Astrocyte (in vitro differentiated cells and primary cell): ENCODE results near the gene FGD2. TPM values are rescaled to one million over a fixed set of nuclear protein-coding genes. Genes with fewer than 3 reads are reported as not detected.
A peak's percentile ranks its signal among the peaks of the same experiment; 100 is the strongest.

Experiments
- DNase-seq: peaks from one replicate; pipeline ENCODE4 v3.0.0-alpha.2; 2010; ENCODE audit warnings: low read depth
- FAIRE-seq: peaks from 2 replicates; lab custom pipeline; 2011; peaks lifted over from hg19 to GRCh38; lab: Jason Lieb, UNC
- H2AFZ ChIP-seq: 2 replicates; pipeline ENCODE4 v1.6.0; 2012; ENCODE audit warnings: low read depth, low read length, inconsistent platforms
- H3K27ac ChIP-seq: 2 replicates; pipeline ENCODE4 v1.5.1; 2011; ENCODE audit warnings: low read depth, low read length, inconsistent platforms
- H3K27me3 ChIP-seq: 2 replicates; pipeline ENCODE4 v1.6.0; 2011; ENCODE audit warnings: low read length, inconsistent platforms; ENCODE audit not compliant: insufficient read depth
- H3K36me3 ChIP-seq: 2 replicates; pipeline ENCODE4 v1.5.1; 2011; ENCODE audit warnings: low read length, inconsistent platforms; ENCODE audit not compliant: insufficient read depth
- H3K4me1 ChIP-seq: 2 replicates; pipeline ENCODE4 v1.5.1; 2011; ENCODE audit warnings: low read length, inconsistent platforms; ENCODE audit not compliant: insufficient read depth
- H3K4me2 ChIP-seq: 2 replicates; pipeline ENCODE4 v1.6.0; 2012; ENCODE audit warnings: low read length, inconsistent platforms
- H3K4me3 ChIP-seq: 2 replicates; pipeline ENCODE4 v1.5.1; 2011; ENCODE audit warnings: low read depth, mild to moderate bottlenecking, low read length, inconsistent platforms; ENCODE audit not compliant: insufficient read depth
- H3K79me2 ChIP-seq: 2 replicates; pipeline ENCODE4 v1.6.0; 2012; ENCODE audit warnings: mild to moderate bottlenecking, low read length, inconsistent platforms; ENCODE audit not compliant: insufficient read depth
- H3K9ac ChIP-seq: 2 replicates; pipeline ENCODE4 v1.6.0; 2012; ENCODE audit warnings: mild to moderate bottlenecking, low read length, inconsistent platforms
- H3K9me3 ChIP-seq: 2 replicates; pipeline ENCODE4 v1.5.1; 2012; ENCODE audit warnings: low read depth, mild to moderate bottlenecking, low read length, inconsistent platforms; ENCODE audit not compliant: insufficient read depth
- H4K20me1 ChIP-seq: 2 replicates; pipeline ENCODE4 v1.6.0; 2012; ENCODE audit warnings: low read length, inconsistent platforms; ENCODE audit not compliant: insufficient read depth
- H3K27ac Mint-ChIP-seq: one replicate; pipeline ENCODE4 v1.8.0; 2021; ENCODE audit warnings: mild to moderate bottlenecking, mixed read lengths; ENCODE audit not compliant: unreplicated experiment
- H3K27me3 Mint-ChIP-seq: one replicate; pipeline ENCODE4 v1.8.0; 2021; ENCODE audit warnings: low read depth, mixed read lengths; ENCODE audit not compliant: unreplicated experiment
- H3K36me3 Mint-ChIP-seq: one replicate; pipeline ENCODE4 v1.8.0; 2021; ENCODE audit warnings: low read depth, mixed read lengths; ENCODE audit not compliant: unreplicated experiment
- H3K4me1 Mint-ChIP-seq: one replicate; pipeline ENCODE4 v1.8.0; 2021; ENCODE audit warnings: low read depth, mixed read lengths; ENCODE audit not compliant: unreplicated experiment
- H3K4me3 Mint-ChIP-seq: one replicate; pipeline ENCODE4 v1.8.0; 2021; ENCODE audit warnings: mild to moderate bottlenecking, moderate library complexity, mixed read lengths; ENCODE audit not compliant: unreplicated experiment
- H3K9me3 Mint-ChIP-seq: one replicate; pipeline ENCODE4 v1.8.0; 2021; ENCODE audit warnings: mild to moderate bottlenecking, mixed read lengths; ENCODE audit not compliant: unreplicated experiment
- EZH2 ChIP-seq: IDR thresholded peaks from 2 replicates; pipeline ENCODE4 v1.6.1; 2012; ENCODE audit warnings: mild to moderate bottlenecking, low read length, inconsistent platforms; ENCODE audit not compliant: insufficient read depth
- total RNA-seq: library from RNA; stranded (reverse); gene quantifications from 2 replicates; pipeline ENCODE4 v1.2.1, GENCODE V29; 2021
- TF ChIP-seq, protein P1 (sequence below): IDR thresholded peaks from 2 replicates; pipeline ENCODE4 v1.5.1; 2011; ENCODE audit warnings: low read depth, mild to moderate bottlenecking, inconsistent platforms, low read length, moderate library complexity; ENCODE audit not compliant: insufficient read depth

Gene FGD2
- total RNA-seq, 1 donor from 2014 or later: not detected

DNA sequence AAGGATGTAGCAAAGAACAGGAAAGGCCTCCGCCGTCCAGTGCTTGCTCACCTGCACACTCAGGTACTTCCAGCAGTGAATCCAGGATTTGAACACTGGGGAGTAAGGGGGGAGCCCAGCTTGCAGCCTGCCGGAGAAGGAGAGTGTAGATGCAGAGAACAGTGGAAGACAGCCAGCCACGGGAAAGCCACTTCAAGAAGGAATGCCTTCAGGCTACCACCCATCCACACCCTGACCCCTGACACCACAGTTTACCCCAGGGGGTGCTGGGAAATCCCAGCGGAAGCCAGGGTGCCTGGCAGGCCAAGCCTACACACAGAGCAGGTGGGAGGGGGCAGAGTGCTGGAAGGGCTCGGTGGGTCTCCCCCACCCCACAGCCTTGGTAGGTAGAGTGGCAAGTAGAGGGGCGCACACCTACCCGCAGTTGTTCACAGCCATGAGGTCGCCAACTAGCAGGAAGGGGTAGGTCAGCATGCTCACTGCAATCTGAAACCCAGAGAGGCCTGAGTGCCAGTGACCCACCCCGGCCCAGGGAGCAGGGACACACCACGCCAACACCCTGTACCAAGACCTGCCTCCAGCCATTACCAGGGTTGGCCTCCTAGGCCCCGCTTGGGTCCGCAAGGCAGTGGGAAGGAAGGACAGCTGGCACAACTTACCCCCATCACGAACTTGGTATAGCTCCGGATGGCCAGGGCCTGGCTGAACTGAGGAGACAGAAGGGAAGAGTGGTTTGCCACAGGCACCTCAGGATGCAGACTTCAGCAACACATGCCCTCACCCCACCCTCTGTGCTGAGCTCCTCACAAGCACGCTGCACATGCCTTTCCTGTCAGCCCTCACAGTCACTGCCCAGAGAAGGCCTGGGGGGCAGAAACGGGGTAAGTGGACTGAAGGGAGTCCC, 35.2 kb upstream of the FGD2 start:
- Histone ChIP-seq H3K27ac (no peak overlapping the region), H2AFZ (no peak overlapping the region), H4K20me1 (peaks cover 53% of the 10 kb centered on the region), H3K9me3 (no peaks in the 10 kb centered on the region), H3K36me3 (peaks cover 63% of the 10 kb centered on the region), H3K4me1 (no peaks in the 10 kb centered on the region), H3K79me2 (no peaks in the 10 kb centered on the region), H3K27me3 (no peaks in the 10 kb centered on the region), H3K4me3 (no peak overlapping the region), H3K4me2 (no peak overlapping the region), H3K9ac (no peak overlapping the region)
- no peaks in the 10 kb centered on the region for H3K9me3 Mint-ChIP-seq
- TF ChIP-seq EZH2: no peak
- TF ChIP-seq, protein P1, sequence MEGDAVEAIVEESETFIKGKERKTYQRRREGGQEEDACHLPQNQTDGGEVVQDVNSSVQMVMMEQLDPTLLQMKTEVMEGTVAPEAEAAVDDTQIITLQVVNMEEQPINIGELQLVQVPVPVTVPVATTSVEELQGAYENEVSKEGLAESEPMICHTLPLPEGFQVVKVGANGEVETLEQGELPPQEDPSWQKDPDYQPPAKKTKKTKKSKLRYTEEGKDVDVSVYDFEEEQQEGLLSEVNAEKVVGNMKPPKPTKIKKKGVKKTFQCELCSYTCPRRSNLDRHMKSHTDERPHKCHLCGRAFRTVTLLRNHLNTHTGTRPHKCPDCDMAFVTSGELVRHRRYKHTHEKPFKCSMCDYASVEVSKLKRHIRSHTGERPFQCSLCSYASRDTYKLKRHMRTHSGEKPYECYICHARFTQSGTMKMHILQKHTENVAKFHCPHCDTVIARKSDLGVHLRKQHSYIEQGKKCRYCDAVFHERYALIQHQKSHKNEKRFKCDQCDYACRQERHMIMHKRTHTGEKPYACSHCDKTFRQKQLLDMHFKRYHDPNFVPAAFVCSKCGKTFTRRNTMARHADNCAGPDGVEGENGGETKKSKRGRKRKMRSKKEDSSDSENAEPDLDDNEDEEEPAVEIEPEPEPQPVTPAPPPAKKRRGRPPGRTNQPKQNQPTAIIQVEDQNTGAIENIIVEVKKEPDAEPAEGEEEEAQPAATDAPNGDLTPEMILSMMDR: no peak
- H3K27me3 Mint-ChIP-seq: no peaks in the 10 kb centered on the region
- H3K4me1 Mint-ChIP-seq: peaks cover 6% of the 10 kb centered on the region
- H3K36me3 Mint-ChIP-seq: peaks cover 27% of the 10 kb centered on the region
- H3K27ac Mint-ChIP-seq: peak overlapping the region; percentile 82
- FAIRE-seq (no peak), DNase-seq (no peak)
- peak overlapping the region; percentile 15 for H3K4me3 Mint-ChIP-seq

DNA sequence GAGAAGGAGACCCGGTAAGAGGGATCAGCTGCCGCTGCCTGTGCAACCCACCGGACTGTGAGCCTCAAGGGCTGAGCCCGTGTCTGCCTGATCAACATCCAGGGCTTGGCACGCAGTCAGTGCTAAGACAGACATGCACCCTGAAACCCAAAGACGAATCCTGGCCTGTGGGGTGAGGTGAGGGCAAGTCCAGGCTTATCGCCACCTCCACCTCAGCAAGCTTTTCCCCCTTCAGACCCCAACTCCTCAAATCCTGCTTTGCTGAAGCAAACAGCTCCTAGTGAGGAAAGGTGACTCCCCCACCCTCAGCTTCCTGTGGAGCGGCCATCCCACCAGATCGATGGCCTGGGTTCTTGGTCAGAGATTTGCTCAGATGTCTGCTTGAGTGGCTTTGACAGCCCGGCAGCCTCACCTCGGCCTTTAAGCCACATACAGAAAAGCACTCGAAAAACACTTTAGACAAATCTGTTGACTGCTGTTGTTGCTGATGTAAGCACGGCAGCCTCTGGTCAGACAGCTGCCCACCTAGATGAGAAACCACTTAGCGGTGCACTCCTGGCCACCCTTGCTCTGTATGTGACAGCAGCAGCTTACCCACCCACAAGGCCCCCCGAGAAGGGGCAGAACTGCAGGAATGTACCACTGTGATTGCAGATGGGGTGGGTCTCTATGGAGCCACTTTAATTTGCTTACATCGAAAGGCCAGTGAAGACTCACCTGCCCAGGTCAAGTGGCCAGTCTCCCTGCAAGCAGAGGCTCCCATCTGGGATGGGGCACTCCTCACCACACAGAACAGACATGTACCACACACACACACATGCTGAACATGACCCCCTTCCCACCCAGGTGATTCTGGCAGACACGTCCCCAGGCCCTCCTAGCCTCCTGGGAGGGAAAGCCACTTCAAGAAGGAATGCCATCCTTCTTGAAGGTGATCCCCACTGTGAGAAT, 34.3 kb upstream of the FGD2 start:
- no peak overlapping the region for H3K4me3 Mint-ChIP-seq
- Histone ChIP-seq H3K4me1 (no peaks in the 10 kb centered on the region), H2AFZ (no peak overlapping the region), H3K4me3 (no peak overlapping the region), H3K9me3 (no peaks in the 10 kb centered on the region), H3K27ac (no peak overlapping the region), H3K36me3 (peaks cover 70% of the 10 kb centered on the region), H3K9ac (no peak overlapping the region), H3K27me3 (no peaks in the 10 kb centered on the region), H3K79me2 (no peaks in the 10 kb centered on the region), H3K4me2 (no peak overlapping the region), H4K20me1 (peaks cover 62% of the 10 kb centered on the region)
- H3K36me3 Mint-ChIP-seq: peaks cover 29% of the 10 kb centered on the region
- H3K27me3 Mint-ChIP-seq: no peaks in the 10 kb centered on the region
- DNase-seq (no peak), FAIRE-seq (no peak)
- peaks cover 6% of the 10 kb centered on the region for H3K4me1 Mint-ChIP-seq
- H3K9me3 Mint-ChIP-seq: no peaks in the 10 kb centered on the region
- H3K27ac Mint-ChIP-seq: no peak overlapping the region
- TF ChIP-seq EZH2: no peak
- TF ChIP-seq, protein P1: no peak
